NCI-H774 (cell line): ENCODE measurements around the gene FAM227A.
"Not testable (repeated sequence)": the region's sequence is repeated elsewhere in the genome, so short reads cannot be mapped to it uniquely, and the experiment has no call there.

Source experiments
- DNase-seq: peaks from one replicate; lab custom pipeline; 2025; lab: John Stamatoyannopoulos, UW

The FAM227A gene

DNA sequence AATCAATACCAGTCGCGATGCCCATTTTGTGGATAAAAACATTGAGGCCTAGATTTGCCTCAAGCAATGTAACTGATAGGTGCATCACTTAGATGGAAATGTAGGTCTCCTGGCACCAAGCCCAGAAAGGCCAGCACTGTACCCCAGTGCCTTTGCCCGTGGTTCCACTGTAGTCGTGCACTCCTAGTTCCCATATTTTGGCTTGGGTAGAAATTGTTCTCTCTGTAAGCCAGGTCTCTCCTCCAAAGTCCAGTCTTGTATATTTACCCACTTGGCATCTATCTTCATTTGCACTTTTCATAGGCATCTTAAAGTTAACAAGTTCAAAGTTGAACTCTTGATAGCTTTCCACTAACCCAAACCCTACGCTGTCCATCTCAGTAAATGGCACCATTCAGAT is 44.6 kb downstream of the FAM227A start:
- no peak for DNase-seq

DNA sequence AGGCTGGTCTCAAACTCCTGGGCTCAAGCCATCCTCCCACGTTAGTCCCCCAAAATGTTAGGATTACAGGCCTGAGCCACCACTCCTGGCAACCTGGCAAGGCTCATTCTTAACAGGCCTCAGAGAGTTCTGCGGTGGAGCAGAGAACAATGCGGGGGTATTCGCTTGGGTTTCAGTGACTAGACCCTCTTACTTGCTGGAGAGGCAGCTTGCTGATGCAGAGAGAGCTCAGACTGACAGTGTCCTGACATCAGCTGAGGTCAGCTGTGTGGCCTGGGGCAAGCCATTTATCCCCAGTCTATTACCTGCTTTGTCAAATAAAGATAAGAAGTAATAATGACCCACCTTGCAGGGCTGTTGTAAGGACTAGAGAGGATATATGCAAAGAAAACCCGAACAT is 46.0 kb downstream of the FAM227A start:
- DNase-seq, result no peak

GRCh38 chr22:38608992-38609750 is 47.0 kb downstream of the FAM227A start:
- no peak for DNase-seq

- no peak for DNase-seq
Observed at GRCh38 chr22:38607680-38608079, 48.5 kb downstream of the FAM227A start.

DNA sequence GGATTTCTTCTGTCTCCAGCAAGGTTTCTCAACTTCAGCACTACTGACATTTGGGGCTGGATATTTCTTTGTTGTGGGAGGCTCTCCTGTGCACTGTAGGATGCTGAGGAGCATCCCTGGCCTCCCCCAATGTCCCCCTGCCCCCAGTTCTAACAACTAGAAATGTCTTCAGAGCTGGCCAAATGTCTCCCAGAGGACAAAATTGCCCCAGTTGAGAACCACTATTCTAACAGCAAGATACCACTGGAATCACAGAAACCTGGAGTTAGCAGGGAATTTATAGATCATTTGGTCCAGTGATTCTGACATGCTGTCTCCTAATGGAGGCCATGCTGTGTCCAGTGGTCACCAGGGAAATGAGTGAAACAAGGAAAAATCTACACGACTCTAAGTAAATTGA is 54.0 kb downstream of the FAM227A start:
- DNase-seq, result no peak

GRCh38 chr22:38601221-38601764 is 54.9 kb downstream of the FAM227A start:
- DNase-seq, result no peak

DNA sequence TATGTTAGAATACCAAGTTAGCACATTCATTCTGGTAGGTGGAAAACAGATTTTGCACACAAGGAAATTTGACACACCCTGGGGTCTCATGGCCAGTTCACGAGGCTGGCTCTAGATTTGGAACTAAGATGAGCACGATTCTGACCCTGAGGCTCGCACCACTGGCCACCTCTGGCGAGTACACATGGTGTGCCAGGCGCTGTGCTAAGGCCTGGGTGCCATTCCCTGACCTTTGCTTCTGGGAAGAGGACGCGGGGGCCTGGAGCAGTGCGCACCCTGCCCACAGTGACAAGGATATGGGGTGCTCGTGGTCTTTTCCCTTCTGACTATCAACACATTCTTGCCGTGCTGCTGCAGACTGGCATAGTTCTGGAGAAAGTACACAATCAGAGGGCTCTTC is 56.7 kb downstream of the FAM227A start:
- DNase-seq, result no peak

DNA sequence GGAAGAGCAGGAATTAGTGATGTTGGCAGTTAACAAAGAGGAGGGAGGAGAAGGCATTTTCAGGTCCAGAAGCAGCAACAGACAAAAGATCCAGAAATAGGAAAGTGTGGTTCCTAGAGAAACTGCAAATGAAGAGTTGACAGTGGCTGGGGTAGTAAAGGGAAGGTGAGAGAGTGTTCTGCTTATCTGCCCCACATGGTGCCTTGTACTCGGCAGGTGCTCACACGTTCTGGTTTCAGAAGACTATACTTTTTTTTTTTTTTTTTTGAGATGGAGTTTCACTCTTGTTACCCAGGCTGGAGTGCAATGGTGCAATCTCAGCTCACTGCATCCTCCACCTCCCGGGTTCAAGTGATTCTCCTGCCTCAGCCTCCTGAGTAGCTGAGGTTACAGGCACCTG is 73.3 kb downstream of the FAM227A start:
- not testable (repeated sequence) for DNase-seq

GRCh38 chr22:38578505-38578904 is 77.7 kb downstream of the FAM227A start:
- DNase-seq, result no peak

DNA sequence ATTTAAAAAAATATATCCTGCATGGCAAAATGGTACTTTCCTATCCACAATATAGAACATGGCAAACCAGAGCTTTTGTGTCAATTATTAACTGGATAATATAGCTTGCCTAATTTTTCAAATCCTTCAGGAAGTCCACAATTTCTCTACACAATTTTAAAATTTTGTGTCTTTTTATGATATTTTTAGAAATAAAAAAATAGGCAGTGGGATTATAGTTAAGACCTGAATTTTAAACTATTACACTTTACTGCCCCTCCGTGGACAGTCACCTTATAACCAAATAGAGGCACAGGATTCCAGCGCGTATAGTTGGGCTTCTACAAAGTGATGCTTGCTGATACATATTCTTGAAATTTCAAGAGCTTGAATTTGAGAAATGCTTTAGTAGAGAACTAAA is 84.1 kb downstream of the FAM227A start:
- DNase-seq, result no peak

DNA sequence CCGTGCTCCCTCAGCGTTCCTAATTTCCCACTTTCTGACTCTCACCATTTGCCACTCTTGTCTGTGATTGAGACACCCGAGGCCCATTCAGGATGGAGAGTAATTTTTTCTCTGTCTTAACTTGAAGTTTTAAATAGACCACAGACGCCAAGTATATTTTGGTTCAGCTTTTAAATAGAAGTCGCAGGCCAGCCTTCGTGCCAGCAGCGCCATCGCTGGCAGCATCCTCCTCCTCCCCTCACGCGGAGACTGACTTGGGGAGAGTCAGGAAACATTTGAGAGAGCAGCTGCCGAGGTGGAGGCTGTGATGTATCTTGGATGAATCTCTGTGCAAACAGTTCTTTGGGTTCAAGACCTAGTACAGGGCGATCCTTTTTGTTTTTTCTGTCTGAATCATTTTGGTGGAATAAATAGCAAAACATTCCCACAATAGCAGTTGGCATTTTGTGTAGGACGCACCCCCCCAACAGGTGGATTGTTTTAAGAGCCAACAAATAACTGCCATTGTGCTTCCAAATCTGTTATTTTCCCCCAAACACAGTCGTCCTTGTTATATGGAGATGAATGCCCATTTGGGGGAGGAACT is 85.3 kb downstream of the FAM227A start:
- no peak for DNase-seq

DNA sequence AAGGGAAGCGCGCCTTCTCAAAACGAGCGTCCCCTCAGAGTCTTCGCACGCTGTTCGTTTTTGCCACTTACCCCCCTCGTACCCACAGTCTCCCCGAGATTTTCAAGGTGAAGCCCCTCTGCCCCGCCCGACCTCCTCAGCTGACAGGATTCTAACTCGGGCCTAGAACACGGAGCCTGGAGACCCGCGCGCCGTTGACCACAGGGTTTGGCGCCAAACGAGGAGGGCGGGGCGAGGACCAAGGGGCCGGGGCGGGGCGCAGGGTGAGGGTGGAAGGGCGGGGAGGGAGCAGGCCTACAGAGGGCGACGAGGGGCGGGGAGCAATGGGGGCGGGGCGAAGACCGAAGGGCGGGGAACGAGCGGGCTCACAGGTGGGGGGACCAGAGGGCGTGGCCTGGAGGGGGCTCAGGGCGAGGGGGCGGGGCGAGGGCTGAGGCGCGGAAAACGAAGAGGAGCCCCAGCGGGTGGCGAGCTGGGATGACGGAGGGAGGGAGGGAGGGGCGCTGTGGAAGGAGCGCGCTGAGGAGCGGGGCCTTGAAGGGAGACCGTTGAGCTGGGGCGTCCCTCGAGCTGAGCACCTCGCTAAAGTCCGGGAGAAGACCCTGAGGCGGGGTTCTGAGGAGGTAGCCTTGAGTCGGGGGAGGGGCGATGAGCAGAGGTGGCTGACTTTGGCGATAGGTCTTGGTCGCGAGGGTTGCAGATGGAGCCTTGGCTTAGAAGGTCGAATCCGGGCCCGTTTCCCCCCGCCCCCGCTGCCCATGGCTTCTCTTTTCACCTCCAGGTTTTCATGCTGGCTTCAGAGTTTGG is 86.0 kb downstream of the FAM227A start, which contains the start of gene DMC1:
DMC1 (minus strand) TSS at position 212 of the 807 bp plus-strand sequence. CDS start 1,927 bp downstream, outside the sequence.
- peak; percentile 78 for DNase-seq

GRCh38 chr22:38569181-38569971 is 86.8 kb downstream of the FAM227A start:
- DNase-seq, result peak; percentile 0

DNA sequence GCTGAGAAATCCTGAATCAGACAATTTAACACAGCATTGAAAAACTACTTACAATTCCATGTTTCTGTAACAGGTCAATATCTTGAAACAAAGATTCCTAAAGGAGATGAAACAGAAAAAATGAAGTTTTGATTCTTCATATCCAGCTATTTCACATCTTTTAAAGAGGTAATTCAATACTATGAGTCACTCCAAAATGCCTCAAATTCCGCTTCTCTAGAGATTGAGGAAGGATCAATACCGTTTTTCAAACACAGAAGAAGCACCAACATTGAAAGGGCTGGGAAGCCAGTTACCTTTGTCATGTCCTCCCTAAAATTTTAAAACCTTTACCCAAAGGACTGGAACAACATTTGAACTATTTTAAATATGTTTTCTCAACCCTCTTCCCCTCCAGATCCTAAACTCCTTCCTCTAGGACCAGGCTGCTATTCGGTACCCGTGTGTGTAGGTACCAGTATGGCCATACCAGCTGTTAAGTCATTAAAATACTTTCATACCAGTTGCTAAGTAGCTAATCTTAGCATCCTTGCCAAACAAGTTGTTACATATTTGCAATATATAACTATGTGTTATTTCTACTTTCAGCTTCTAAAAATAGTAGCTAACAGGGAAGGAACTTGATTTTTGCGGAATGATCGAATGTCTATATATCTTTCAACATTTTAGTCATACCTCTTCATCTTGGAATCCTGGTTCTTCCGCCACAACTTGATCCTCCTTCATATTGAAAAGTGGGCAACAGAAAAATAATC is 88.5 kb downstream of the FAM227A start:
- no peak for DNase-seq

- no peak for DNase-seq
Observed at GRCh38 chr22:38566726-38567504, 89.3 kb downstream of the FAM227A start.

- DNase-seq, result no peak
Observed at GRCh38 chr22:38565441-38565840, 90.8 kb downstream of the FAM227A start.

DNA sequence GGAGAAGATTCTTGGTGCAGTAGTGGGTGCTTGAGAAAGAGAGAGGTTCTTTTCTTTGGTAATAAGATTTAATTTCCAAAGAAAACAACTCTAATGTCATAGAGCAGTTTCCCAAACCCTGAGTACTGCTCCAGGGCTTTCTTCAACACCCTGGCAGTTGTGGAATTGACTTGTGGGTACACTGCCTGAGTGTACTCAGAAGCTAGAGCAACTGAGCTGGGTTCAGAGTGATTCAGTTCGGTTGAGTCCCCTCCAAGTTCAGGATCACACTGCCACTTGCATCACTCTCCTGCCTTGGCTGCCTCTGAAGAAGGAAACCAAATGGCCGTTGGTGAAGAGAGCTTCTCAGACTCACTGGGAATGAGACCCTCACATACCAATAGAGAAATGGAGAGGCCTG is 91.5 kb downstream of the FAM227A start:
- DNase-seq, result no peak

- DNase-seq, result no peak
Observed at GRCh38 chr22:38554281-38554680, 101.9 kb downstream of the FAM227A start.

DNA sequence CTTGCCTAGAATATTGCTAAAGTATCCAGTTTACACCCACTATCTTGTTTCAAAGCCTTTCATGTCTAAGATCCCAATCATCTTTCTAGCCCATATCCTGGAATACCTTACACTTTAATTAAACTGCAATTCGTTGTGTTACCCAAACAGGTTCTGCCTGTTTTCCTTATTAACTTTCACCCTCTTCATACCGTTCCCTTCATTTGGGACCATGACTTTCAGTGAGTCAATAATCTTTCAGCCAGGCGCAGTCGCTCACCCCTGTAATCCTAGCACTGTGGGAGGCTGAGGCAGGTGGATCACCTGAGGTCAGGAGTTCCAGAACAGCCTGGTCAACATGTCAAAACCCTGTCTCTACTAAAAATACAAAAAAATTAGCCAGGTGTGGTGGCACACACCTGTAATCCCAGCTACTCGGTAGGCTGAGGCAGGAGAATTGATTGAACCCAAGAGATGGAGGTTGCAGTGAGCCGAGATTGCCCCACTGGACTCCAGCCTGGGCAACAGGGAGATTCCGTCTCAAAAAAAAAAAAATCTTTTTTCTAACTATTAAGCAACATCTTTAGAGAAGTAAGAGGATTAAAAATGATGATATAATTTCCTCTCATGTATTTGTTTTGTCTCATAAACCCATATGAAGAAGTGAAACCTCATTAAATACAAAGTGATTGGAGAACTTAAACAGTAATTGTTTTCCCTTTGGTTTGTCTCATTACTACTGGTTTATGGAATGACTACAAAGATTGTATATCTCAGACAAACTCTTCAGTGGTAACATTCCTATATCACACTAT is 106.9 kb downstream of the FAM227A start:
- DNase-seq, result no peak
